Measurements from ENCODE around the gene HACD3.

Gene HACD3

DNA sequence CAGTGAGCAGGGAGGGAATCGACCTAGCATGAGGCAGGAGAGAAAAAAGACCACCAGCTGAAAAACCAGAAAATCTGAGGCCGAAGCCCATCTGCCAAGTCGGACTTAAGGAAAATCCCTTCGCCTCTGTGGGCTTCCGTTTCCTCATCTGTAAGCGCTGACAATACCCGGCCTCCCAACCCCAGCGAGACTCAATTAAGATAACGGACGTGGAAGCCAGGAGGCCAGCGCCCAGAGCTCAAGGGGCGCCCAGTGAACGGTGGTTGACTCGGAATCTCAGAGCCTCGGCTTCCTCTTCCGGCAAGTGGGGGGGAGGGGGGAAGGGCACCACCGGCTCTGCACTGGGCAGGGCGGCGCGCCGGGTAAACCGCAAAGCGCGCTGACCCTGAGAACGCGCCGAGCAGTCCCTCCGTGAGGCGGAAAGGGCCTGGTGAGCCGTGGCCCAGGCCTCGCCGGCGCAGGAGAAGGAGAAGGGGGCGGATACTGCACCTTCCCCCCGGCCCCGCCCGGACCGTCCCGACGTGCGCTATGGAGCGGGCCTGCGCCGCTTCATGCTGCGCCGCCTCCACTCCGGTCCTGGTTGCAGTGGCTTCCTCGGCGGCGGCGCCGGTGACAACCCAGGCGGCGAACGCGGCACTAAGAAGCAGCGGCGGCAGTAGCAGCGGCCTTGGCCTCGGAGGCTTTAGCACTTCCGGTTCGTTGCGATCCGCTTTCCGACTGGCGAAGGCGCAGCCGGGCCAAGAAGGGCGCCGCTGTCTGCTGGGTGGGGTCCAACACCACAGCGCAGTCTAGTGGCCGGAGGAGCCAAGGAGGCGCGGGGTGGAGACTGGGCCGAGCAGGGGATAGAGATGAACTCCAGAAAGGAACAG lies 13.0 kb upstream of the HACD3 start, which contains the start of gene DPP8:
TSS of gene DPP8 (minus strand) at position 693 of the 869 bp plus-strand sequence. CDS start 5,136 bp downstream, outside the sequence.
- peak within 1 kb of the TSS; percentile 99 for H3K4me3 ChIP-seq (ENCODE audit: low read depth, low read length)
- in situ Hi-C loops (cut with HindIII; ENCODE audit: low sequenced_read_pairs), result no loop called here
- TF ChIP-seq CTCF (IDR thresholded peaks at IDR 0.05; ENCODE audit: low read depth, low read length, missing control alignments), result peak; percentile 97
- DNase-seq (ENCODE audit: low read depth), result peak; percentile 82

GRCh38 chr15:65517866-65518207 lies 12.4 kb upstream of the HACD3 start:
- no peak for TF ChIP-seq CTCF (IDR thresholded peaks at IDR 0.05; ENCODE audit: low read depth, low read length, missing control alignments)
- DNase-seq (ENCODE audit: low read depth), result no peak
- in situ Hi-C loops (cut with HindIII; ENCODE audit: low sequenced_read_pairs), result no loop called here
- H3K4me3 ChIP-seq (ENCODE audit: low read depth, low read length), result peak overlapping the region; percentile 99

DNA sequence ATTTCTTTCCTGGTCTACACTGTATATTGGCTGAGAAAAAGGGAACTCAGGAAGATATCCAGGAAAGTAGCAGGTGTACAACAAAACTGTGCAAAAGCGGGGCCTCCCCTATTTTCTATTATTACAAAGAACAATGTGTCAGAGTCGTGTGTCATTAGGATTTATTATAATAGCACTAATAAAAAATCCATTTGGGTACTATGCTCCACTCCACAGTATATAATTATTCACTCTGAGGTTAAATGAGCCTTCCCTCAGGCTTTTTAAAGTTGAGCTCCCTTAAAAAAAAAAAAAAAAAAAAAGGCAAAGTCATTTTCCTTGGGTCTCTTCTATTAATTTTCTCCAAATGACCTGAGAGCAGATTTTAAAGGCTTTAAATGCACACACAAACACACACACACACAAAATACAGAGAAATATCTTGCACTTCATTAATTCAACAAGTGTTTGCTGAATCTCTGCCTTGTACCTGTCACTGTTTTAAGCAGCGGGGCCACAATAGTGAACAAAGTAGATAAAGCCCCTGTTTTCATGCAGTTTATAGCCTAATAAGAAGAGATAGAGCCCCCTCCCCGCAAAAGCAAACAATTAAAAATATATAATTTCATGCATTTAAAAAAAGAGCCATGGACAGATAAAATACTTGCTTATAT lies 11.5 kb upstream of the HACD3 start:
- in situ Hi-C loops (cut with HindIII; ENCODE audit: low sequenced_read_pairs), result no loop called here
- no peak for TF ChIP-seq CTCF (IDR thresholded peaks at IDR 0.05; ENCODE audit: low read depth, low read length, missing control alignments)
- H3K4me3 ChIP-seq (ENCODE audit: low read depth, low read length), result no peak overlapping the region
- no peak for DNase-seq (ENCODE audit: low read depth)

GRCh38 chr15:65521350-65521749 lies 8.9 kb upstream of the HACD3 start:
- in situ Hi-C loops (cut with HindIII; ENCODE audit: low sequenced_read_pairs), result no loop called here
- no peak for TF ChIP-seq CTCF (IDR thresholded peaks at IDR 0.05; ENCODE audit: low read depth, low read length, missing control alignments)
- no peak overlapping the region for H3K4me3 ChIP-seq (ENCODE audit: low read depth, low read length)
- no peak for DNase-seq (ENCODE audit: low read depth)

GRCh38 chr15:65524226-65524625 lies 6.0 kb upstream of the HACD3 start:
- DNase-seq (ENCODE audit: low read depth), result no peak
- in situ Hi-C loops (cut with HindIII; ENCODE audit: low sequenced_read_pairs), result no loop called here
- TF ChIP-seq CTCF (IDR thresholded peaks at IDR 0.05; ENCODE audit: low read depth, low read length, missing control alignments), result no peak
- no peak overlapping the region for H3K4me3 ChIP-seq (ENCODE audit: low read depth, low read length)

DNA sequence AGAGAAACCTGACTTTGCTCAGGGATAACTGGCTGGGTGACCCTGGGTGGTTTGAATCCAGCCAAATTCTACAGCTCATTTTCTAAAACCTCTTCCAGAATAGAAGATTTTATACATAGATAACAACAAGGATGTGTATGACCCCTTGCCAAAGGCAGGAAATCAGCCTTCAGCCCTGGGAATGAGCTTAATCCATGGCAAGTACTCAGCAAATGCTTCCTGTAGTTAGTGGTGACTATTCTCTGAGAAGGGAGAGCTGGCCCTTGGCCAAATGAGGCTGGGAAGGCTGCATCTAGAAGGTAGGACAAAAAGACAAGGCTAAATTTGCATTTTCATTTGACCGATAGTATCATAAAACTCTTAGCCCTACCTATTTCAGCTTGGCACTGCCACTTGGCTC lies 4.6 kb upstream of the HACD3 start:
- no peak for DNase-seq (ENCODE audit: low read depth)
- no peak for TF ChIP-seq CTCF (IDR thresholded peaks at IDR 0.05; ENCODE audit: low read depth, low read length, missing control alignments)
- in situ Hi-C loops (cut with HindIII; ENCODE audit: low sequenced_read_pairs), result no loop called here
- no peak overlapping the region for H3K4me3 ChIP-seq (ENCODE audit: low read depth, low read length)

All from astrocyte of the cerebellum (primary cell).